Duodenal mucosa (tissue), 2 donors: Measurements from ENCODE around the gene COL5A3.

Experiments
- H3K27ac ChIP-seq: one replicate; pipeline ENCODE4 v1.7.0; 2013; ENCODE audit warnings: low read depth, low read length
- H3K27me3 ChIP-seq, 2 donors: one replicate each; pipeline ENCODE4 v1.7.0; 2013; ENCODE audit warnings: low read length in 2 of 2, control low read depth in 1 of 2; ENCODE audit not compliant: insufficient read depth in 2 of 2, control insufficient read depth in 1 of 2
- H3K36me3 ChIP-seq, 2 donors: one replicate each; pipeline ENCODE4 v1.7.0; 2013; ENCODE audit warnings: low read length in 2 of 2, control low read depth in 1 of 2; ENCODE audit not compliant: insufficient read depth in 2 of 2, control insufficient read depth in 1 of 2
- H3K4me1 ChIP-seq, 2 donors: one replicate each; pipeline ENCODE4 v1.7.0; 2013; ENCODE audit warnings: low read length in 2 of 2, control low read depth in 1 of 2; ENCODE audit not compliant: insufficient read depth in 2 of 2, control insufficient read depth in 1 of 2
- H3K4me3 ChIP-seq, 2 donors: one replicate each; pipeline ENCODE4 v1.7.0; 2013; ENCODE audit warnings: low read length in 2 of 2, low read depth in 1 of 2
- H3K9ac ChIP-seq, 2 donors: one replicate each; pipeline ENCODE4 v1.7.0; 2013; ENCODE audit warnings: low read length in 2 of 2, low read depth in 1 of 2
- H3K9me3 ChIP-seq, 2 donors: one replicate each; pipeline ENCODE4 v1.7.0; 2013; ENCODE audit warnings: low read length in 2 of 2, control low read depth in 1 of 2; ENCODE audit not compliant: control insufficient read depth in 1 of 2

COL5A3 gene

DNA sequence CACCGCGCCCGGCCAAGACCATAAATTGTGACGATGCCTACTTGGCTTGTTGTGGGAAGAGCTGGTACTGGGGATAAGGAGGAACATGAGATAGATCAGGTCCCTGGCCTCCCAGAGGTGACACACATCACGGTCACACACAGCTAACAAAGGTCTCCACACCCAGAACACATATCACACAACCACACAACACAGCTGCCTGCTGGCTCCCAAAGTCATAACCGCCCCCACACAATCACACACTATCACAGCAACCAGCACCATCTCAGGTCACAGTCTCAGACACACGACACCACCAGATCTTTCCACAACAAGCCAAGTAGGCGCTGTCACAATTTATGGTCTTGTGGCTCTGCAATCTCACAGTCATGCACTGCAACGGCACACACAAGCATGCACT lies 5.7 kb downstream of the COL5A3 start:
- no peak overlapping the region for H3K9ac ChIP-seq
- peaks cover 6 to 9% of the 10 kb centered on the region in 2 donors for H3K27me3 ChIP-seq
- H3K9me3 ChIP-seq = no peaks in the 10 kb centered on the region
- no peaks in the 10 kb centered on the region for H3K36me3 ChIP-seq
- peaks cover 6 to 7% of the 10 kb centered on the region in 2 donors for H3K4me1 ChIP-seq
- no peak overlapping the region for H3K27ac ChIP-seq
- no peak overlapping the region for H3K4me3 ChIP-seq

DNA sequence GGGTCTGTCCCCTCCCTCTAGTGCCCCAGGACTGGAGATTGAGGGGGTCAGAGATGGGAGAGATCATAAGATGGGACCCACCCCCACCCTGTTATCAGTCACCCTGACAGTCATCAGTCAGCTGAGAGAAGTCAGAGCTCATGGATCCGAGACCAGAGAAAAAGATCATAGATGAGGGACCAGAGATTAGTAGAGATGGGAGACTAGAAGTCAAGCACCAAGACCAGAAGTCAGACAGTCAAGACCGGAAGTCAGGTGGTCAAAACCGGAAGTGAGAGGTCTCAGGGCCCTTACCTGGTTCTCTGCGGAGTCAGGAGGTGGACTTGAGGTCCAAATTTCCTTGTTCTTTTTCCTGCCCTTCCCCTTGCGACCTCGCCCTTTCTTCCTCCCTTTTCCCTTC lies 7.0 kb downstream of the COL5A3 start:
- Histone ChIP-seq H3K9ac (no peak overlapping the region), H3K27ac (no peak overlapping the region), H3K27me3 (peaks cover 0 to 2% of the 10 kb centered on the region in 2 donors), H3K4me1 (peaks cover 5 to 6% of the 10 kb centered on the region in 2 donors), H3K36me3 (no peaks in the 10 kb centered on the region), H3K4me3 (no peak overlapping the region), H3K9me3 (no peaks in the 10 kb centered on the region)

DNA sequence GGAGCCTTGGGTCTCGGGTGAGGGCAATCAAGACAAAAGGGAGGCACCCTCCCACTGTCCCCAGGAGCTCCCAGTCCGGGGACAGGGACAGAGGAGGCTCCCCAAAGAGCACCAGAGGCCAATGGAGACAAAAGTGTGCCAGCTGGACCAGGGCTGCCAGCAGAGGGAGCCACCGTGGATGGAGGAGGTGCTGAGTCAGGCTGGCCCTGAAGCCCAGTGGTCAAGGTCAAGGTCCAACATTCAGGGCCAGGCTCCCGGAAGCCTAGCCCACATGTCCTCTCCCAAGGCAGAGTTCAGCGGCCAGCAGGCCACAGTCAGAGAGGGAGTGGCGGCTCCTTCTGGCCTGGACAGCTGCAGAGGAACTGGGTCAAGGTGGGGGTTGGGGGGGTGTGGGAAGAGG lies 8.4 kb downstream of the COL5A3 start:
- H3K9me3 ChIP-seq = no peaks in the 10 kb centered on the region
- H3K9ac ChIP-seq = no peak overlapping the region
- H3K27me3 ChIP-seq = no peaks in the 10 kb centered on the region
- H3K36me3 ChIP-seq = no peaks in the 10 kb centered on the region
- peaks cover 5 to 6% of the 10 kb centered on the region in 2 donors for H3K4me1 ChIP-seq
- H3K4me3 ChIP-seq = no peak overlapping the region
- no peak overlapping the region for H3K27ac ChIP-seq

DNA sequence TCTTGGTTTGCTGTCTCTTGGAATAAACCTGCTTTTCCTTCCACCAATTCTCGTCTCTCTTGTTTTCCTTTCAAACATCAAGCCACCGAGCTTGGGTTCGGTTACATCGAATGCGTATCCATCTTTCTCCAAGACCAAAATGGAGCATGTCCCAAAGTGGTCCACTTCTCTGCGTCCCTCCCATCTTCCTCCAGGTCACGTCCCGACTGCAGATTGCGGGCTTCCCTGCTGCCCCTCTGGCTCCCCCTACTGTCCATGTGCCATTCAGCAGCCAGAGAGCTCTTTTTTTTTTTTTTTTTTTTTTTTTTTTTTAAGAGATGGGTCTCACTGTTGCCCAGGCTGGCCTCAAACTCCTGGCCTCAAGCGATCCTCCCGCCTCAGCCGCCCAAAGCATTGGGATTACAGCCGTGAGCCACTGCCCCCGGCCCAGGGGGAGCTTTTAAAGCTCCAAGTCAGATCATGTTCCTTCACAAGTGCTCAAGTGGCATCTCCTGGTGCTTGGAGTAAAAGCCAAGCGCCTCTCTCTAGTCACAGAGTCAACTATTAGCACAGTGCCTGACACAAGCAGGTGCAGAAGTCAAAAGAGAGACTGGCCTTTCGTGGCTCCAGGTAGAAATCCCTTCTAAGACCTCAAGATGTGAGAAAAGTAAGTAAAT lies 10.0 kb downstream of the COL5A3 start:
- Histone ChIP-seq H3K9me3 (no peaks in the 10 kb centered on the region), H3K36me3 (no peaks in the 10 kb centered on the region), H3K27ac (no peak overlapping the region), H3K27me3 (no peaks in the 10 kb centered on the region), H3K4me3 (no peak overlapping the region), H3K4me1 (peaks cover 5 to 6% of the 10 kb centered on the region in 2 donors), H3K9ac (no peak overlapping the region)

DNA sequence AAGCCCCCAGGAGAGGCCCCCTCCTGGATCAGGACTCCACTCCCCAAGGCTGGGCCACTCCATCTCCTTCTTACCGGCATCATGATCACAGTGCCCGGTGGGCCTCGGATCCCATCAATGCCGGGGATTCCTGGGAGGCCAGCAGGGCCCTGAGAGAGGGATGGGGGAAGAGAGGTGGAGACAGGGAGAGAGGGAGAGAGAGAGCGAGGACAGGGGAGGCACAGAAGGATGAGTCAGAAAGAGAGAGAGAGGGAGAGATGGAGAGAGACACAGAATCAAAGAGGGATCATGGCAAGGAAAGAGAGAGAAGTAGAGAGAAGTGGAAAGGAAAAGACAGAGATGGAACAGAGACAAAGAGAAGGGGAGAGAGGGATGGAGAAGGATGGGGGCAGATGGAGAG lies 13.8 kb downstream of the COL5A3 start:
- peaks cover under 1 to 2% of the 10 kb centered on the region in 2 donors for H3K4me1 ChIP-seq
- H3K27me3 ChIP-seq = no peaks in the 10 kb centered on the region
- H3K9me3 ChIP-seq = no peaks in the 10 kb centered on the region
- no peak overlapping the region for H3K9ac ChIP-seq
- H3K27ac ChIP-seq = no peak overlapping the region
- H3K4me3 ChIP-seq = no peak overlapping the region
- H3K36me3 ChIP-seq = no peaks in the 10 kb centered on the region

DNA sequence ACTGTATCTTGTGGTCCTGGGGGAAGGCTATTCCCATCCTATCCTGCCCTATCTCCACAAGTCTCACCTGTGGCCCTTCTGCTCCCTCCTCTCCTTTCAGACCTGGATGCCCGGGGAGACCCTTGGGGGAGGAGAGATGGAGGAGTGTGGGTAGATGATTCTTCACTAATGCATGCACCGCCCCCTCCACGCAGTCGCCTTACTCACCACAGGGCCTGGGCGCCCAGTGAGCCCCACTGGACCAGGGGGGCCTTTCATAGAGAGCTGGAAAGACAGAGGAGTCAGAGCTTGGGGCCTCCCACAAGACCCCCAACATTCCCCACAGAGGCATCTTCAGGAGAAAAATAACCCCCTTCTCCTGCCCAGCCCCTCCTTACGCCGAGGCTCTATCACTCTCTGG lies 14.3 kb downstream of the COL5A3 start:
- Histone ChIP-seq H3K4me1 (no peaks in the 10 kb centered on the region), H3K9me3 (no peaks in the 10 kb centered on the region), H3K9ac (no peak overlapping the region), H3K4me3 (no peak overlapping the region), H3K27me3 (no peaks in the 10 kb centered on the region), H3K36me3 (no peaks in the 10 kb centered on the region), H3K27ac (no peak overlapping the region)

DNA sequence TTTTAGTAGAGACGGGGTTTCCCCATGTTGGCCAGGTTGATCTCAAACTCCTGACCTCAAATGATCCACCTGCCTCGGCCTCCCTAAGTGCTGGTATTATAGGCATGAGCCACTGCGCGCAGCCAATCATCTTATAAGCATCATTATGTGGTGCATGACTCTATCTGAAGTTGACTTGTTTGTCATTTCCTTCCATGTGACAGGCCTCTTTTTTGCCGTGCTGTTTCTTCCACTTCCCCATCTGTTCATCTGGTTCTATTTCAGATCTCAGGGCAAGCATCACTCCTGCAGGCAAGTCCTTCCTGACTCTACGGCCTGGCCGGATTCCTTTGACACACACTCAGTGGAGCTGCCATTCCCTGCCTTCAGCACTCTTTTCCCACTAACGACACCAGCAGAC lies 15.2 kb downstream of the COL5A3 start:
- Histone ChIP-seq H3K9me3 (no peaks in the 10 kb centered on the region), H3K27me3 (no peaks in the 10 kb centered on the region), H3K36me3 (no peaks in the 10 kb centered on the region), H3K4me3 (no peak overlapping the region), H3K27ac (no peak overlapping the region), H3K9ac (no peak overlapping the region), H3K4me1 (no peaks in the 10 kb centered on the region)

DNA sequence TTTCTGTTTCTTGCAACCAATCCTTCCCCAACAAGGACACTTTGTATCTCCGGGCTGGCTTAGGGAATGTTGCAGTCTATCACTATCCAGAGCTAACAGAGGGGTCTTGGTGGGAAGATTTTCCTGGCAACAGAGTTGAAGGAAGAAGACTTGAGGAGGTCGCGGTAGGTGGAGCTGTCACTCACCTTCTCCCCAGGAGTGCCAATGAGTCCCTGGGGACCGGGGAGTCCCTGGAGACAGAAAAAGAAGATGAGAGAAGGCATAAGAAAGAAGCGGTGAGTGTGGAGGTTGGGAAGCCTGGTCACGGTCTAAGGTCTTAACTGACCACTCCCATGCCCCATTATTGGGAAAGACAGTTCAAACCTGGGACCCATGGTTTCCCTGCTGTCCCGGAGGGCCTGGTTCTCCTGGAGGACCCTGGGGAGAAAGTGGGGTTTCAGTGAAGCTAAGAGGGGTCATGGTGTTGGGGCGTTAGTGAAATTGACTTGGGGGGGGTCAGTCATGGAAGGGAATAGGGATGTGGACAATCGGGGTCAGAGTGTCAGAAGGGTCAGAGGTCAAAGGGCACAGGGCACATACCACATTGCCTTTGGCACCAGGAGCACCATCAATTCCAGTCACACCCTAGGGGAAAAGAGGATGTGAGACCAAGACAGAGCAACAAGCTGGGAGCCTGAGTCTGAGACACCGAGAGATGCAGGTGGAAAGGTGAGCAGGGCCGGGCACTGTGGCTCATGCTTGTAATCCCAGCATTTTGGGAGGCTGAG lies 18.7 kb downstream of the COL5A3 start:
- H3K27me3 ChIP-seq = peaks cover 0 to 2% of the 10 kb centered on the region in 2 donors
- no peaks in the 10 kb centered on the region for H3K36me3 ChIP-seq
- H3K9ac ChIP-seq = no peak overlapping the region
- no peak overlapping the region for H3K4me3 ChIP-seq
- no peaks in the 10 kb centered on the region for H3K4me1 ChIP-seq
- no peaks in the 10 kb centered on the region for H3K9me3 ChIP-seq
- H3K27ac ChIP-seq = no peak overlapping the region

DNA sequence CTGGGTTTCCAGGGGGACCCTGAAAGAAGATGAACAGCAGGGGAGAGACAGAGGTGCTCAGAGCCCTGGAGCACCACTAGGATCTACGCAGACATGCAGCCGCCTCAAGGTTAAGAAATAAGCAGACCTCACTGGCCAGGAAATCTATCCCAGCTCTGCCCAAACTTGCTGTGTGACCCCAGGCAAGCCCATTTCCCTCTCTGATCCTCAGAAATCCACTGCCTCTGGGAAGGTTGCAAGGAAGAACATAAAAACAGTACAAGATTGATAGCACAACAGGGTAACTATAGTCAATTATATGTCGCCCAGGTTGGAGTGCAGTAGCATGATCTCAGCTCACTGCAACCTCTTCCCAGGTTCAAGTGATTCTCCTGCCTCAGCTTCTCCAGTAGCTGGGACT lies 20.8 kb downstream of the COL5A3 start:
- Histone ChIP-seq H3K4me3 (no peak overlapping the region), H3K4me1 (no peaks in the 10 kb centered on the region), H3K36me3 (no peaks in the 10 kb centered on the region), H3K9me3 (no peaks in the 10 kb centered on the region), H3K9ac (no peak overlapping the region), H3K27ac (no peak overlapping the region), H3K27me3 (peaks cover 0 to 2% of the 10 kb centered on the region in 2 donors)

DNA sequence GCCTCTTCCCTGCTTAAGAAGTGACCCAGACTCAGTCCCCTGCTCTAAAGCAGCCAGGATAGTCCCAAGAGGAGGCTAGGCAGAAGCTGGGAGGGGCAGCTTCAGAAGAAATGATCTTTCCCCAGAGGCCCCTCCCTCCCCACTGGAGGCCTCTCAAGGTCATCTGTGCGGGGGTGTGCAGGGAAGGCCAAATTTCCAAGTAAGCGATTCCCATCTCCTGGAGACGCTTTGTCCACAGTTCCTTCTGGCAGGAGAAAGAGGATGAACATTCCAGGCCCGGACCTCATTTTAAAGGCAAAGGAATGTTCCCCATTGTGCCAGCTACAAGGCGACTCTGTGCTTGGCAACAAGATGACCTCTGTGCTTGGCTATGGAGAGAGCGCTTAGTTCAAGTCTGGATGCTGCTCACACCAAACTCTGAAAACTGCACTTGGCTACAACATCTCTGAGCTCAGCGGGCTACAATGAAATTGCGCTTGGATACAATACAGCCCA lies 23.5 kb downstream of the COL5A3 start:
- Histone ChIP-seq H3K9ac (no peak overlapping the region), H3K27ac (no peak overlapping the region), H3K9me3 (no peaks in the 10 kb centered on the region), H3K4me1 (no peaks in the 10 kb centered on the region), H3K27me3 (peaks cover 0 to 2% of the 10 kb centered on the region in 2 donors), H3K4me3 (no peak overlapping the region), H3K36me3 (no peaks in the 10 kb centered on the region)
